ENCODE data around the gene FHIP1A.

Gene FHIP1A

GRCh38 chr4:151418385-151418784 is 9.4 kb downstream of the FHIP1A start:
- DNase-seq, result no peak

GRCh38 chr4:151418856-151419255 is 9.9 kb downstream of the FHIP1A start:
- DNase-seq, result no peak

- DNase-seq, result no peak
Measured at GRCh38 chr4:151420250-151420807, 11.4 kb downstream of the FHIP1A start.

GRCh38 chr4:151422854-151423253 is 13.9 kb downstream of the FHIP1A start:
- DNase-seq, result no peak

- DNase-seq, result no peak
Measured at GRCh38 chr4:151426513-151426912, 17.5 kb downstream of the FHIP1A start.

- DNase-seq, result no peak
Measured at GRCh38 chr4:151427266-151427665, 18.3 kb downstream of the FHIP1A start.

- DNase-seq, result no peak
Measured at GRCh38 chr4:151428346-151428745, 19.4 kb downstream of the FHIP1A start.

GRCh38 chr4:151429957-151430570 is 21.1 kb downstream of the FHIP1A start:
- no peak for DNase-seq

GRCh38 chr4:151430740-151431457 is 21.9 kb downstream of the FHIP1A start:
- no peak for DNase-seq

GRCh38 chr4:151431728-151432127 is 22.8 kb downstream of the FHIP1A start:
- no peak for DNase-seq

- DNase-seq, result no peak
Measured at GRCh38 chr4:151432654-151433053, 23.7 kb downstream of the FHIP1A start.

- DNase-seq, result no peak
Measured at GRCh38 chr4:151434183-151434860, 25.3 kb downstream of the FHIP1A start.

GRCh38 chr4:151436093-151436518 is 27.1 kb downstream of the FHIP1A start:
- no peak for DNase-seq

GRCh38 chr4:151437505-151437904 is 28.5 kb downstream of the FHIP1A start:
- DNase-seq, result no peak

- no peak for DNase-seq
Measured at GRCh38 chr4:151438154-151438553, 29.2 kb downstream of the FHIP1A start.

GRCh38 chr4:151439320-151439719 is 30.3 kb downstream of the FHIP1A start:
- DNase-seq, result no peak

- no peak for DNase-seq
Measured at GRCh38 chr4:151442002-151442401, 33.0 kb downstream of the FHIP1A start.

GRCh38 chr4:151443247-151443646 is 34.3 kb downstream of the FHIP1A start:
- no peak for DNase-seq

- no peak for DNase-seq
Measured at GRCh38 chr4:151443752-151444151, 34.8 kb downstream of the FHIP1A start.

GRCh38 chr4:151446208-151446607 is 37.2 kb downstream of the FHIP1A start:
- no peak for DNase-seq

GRCh38 chr4:151454513-151454912 is 45.5 kb downstream of the FHIP1A start:
- DNase-seq, result no peak

- no peak for DNase-seq
Measured at GRCh38 chr4:151455212-151455611, 46.2 kb downstream of the FHIP1A start.

- no peak for DNase-seq
Measured at GRCh38 chr4:151458148-151458547, 49.2 kb downstream of the FHIP1A start.
